ENCODE data around the gene TNKS1BP1.

DNA sequence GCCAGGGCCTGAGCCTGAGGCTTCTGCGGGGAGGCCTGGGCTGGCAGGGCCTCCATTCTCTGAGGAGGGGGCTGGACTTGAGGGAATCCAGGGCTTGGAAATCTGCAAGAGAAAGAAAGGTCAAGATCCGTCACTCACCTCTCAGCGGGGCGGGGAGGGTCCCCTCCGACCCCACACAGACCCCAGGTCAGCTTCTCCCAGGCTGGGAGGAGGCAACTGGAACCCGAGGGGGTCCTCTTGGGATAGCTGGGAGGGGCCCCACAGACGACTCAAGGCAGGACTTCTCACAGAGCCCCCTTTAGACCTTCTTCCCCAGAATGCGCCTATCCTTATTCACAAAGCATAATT lies 11.0 kb downstream of the TNKS1BP1 start:
- TF ChIP-seq, protein P1, sequence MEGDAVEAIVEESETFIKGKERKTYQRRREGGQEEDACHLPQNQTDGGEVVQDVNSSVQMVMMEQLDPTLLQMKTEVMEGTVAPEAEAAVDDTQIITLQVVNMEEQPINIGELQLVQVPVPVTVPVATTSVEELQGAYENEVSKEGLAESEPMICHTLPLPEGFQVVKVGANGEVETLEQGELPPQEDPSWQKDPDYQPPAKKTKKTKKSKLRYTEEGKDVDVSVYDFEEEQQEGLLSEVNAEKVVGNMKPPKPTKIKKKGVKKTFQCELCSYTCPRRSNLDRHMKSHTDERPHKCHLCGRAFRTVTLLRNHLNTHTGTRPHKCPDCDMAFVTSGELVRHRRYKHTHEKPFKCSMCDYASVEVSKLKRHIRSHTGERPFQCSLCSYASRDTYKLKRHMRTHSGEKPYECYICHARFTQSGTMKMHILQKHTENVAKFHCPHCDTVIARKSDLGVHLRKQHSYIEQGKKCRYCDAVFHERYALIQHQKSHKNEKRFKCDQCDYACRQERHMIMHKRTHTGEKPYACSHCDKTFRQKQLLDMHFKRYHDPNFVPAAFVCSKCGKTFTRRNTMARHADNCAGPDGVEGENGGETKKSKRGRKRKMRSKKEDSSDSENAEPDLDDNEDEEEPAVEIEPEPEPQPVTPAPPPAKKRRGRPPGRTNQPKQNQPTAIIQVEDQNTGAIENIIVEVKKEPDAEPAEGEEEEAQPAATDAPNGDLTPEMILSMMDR (conservative IDR thresholded peaks at IDR 0.05): no peak
- no peak for TF ChIP-seq EZH2 (IDR thresholded peaks at IDR 0.05; ENCODE audit: low read depth)

All from PC-9 (cell line).